ENCODE data around the gene GLYATL1. TPM values are rescaled to one million over a fixed set of nuclear protein-coding genes. Genes with fewer than 3 reads are reported as not detected.

GLYATL1 gene
- total and polyA plus RNA-seq, 10 of the 15 experiments (the other 5 are each of a cell fraction or from before 2014, with no cell fraction given) = not detected

DNA sequence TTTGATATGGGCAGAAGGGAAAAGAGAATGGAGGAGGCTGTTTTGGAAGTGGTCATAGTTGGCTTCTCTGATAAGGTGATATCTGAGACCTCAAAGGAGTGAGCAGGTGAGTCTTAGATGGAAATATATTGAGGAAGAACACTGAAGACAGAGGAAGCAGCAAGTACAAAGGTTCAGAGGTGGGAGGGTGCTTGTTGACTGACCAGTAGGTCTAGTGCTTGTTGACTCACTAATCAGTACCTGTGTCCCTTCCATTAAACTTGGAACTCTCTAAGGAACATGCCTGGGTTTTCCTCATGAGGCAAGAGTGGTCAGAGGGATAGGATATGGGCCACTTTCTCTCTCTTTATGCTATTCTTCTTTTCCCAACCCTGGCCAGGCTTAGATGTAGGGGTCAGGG is 25.6 kb upstream of the GLYATL1 start:
- no peak for FAIRE-seq
- CTCF ChIA-PET = no interaction called here

More for the DNA sequence above, 25.6 kb upstream of the GLYATL1 start:
- intact Hi-C loops (cut with micrococcal nuclease; ENCODE audit: unreplicated experiment) = no loop called here
- TF ChIP-seq LARP7 (IDR thresholded peaks at IDR 0.05) (no peak), CBX5 (IDR thresholded peaks at IDR 0.05; ENCODE audit: low read depth) (no peak), TCF12 (IDR thresholded peaks at IDR 0.05; ENCODE audit: low read depth, low read length) (no peak), IKZF1 (conservative IDR thresholded peaks at IDR 0.05) (no peak), MYB (IDR thresholded peaks at IDR 0.05; ENCODE audit: borderline replicate concordance, low read depth, low read length) (no peak), STAT3 (IDR thresholded peaks at IDR 0.05; ENCODE audit: low read depth, low read length) (no peak), ZNF384 (IDR thresholded peaks at IDR 0.05; ENCODE audit: borderline replicate concordance, low read depth, low read length) (no peak), SP1 (IDR thresholded peaks at IDR 0.05; ENCODE audit: low read depth, low read length) (no peak), FOS (IDR thresholded peaks at IDR 0.05; ENCODE audit: borderline replicate concordance, extremely low read depth, insufficient read length) (no peak), SUZ12 (IDR thresholded peaks at IDR 0.05; ENCODE audit: unreplicated experiment) (no peak), SIX5 (IDR thresholded peaks at IDR 0.05; ENCODE audit: low read depth, low read length, severe bottlenecking) (no peak), SUPT20H (IDR thresholded peaks at IDR 0.05; ENCODE audit: borderline replicate concordance, control insufficient read depth, low read depth, low read length) (no peak), HDAC6 (IDR thresholded peaks at IDR 0.05; ENCODE audit: unreplicated experiment) (no peak), DPF2 (IDR thresholded peaks at IDR 0.05) (no peak), BHLHE40 (IDR thresholded peaks at IDR 0.05; ENCODE audit: borderline replicate concordance in 1 of 2, low read depth in 2 of 2, low read length in 1 of 2) (no peak)
- TF ChIP-seq, protein P1, sequence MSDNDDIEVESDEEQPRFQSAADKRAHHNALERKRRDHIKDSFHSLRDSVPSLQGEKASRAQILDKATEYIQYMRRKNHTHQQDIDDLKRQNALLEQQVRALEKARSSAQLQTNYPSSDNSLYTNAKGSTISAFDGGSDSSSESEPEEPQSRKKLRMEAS (IDR thresholded peaks at IDR 0.05; ENCODE audit: low read depth, low read length) = no peak
- TF ChIP-seq, protein P2, sequence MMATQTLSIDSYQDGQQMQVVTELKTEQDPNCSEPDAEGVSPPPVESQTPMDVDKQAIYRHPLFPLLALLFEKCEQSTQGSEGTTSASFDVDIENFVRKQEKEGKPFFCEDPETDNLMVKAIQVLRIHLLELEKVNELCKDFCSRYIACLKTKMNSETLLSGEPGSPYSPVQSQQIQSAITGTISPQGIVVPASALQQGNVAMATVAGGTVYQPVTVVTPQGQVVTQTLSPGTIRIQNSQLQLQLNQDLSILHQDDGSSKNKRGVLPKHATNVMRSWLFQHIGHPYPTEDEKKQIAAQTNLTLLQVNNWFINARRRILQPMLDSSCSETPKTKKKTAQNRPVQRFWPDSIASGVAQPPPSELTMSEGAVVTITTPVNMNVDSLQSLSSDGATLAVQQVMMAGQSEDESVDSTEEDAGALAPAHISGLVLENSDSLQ (IDR thresholded peaks at IDR 0.05) = no peak
- TF ChIP-seq, protein P3, sequence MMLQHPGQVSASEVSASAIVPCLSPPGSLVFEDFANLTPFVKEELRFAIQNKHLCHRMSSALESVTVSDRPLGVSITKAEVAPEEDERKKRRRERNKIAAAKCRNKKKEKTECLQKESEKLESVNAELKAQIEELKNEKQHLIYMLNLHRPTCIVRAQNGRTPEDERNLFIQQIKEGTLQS (IDR thresholded peaks at IDR 0.05; ENCODE audit: borderline replicate concordance, extremely low read depth, low read depth, low read length) = no peak
- TF ChIP-seq, protein P4, sequence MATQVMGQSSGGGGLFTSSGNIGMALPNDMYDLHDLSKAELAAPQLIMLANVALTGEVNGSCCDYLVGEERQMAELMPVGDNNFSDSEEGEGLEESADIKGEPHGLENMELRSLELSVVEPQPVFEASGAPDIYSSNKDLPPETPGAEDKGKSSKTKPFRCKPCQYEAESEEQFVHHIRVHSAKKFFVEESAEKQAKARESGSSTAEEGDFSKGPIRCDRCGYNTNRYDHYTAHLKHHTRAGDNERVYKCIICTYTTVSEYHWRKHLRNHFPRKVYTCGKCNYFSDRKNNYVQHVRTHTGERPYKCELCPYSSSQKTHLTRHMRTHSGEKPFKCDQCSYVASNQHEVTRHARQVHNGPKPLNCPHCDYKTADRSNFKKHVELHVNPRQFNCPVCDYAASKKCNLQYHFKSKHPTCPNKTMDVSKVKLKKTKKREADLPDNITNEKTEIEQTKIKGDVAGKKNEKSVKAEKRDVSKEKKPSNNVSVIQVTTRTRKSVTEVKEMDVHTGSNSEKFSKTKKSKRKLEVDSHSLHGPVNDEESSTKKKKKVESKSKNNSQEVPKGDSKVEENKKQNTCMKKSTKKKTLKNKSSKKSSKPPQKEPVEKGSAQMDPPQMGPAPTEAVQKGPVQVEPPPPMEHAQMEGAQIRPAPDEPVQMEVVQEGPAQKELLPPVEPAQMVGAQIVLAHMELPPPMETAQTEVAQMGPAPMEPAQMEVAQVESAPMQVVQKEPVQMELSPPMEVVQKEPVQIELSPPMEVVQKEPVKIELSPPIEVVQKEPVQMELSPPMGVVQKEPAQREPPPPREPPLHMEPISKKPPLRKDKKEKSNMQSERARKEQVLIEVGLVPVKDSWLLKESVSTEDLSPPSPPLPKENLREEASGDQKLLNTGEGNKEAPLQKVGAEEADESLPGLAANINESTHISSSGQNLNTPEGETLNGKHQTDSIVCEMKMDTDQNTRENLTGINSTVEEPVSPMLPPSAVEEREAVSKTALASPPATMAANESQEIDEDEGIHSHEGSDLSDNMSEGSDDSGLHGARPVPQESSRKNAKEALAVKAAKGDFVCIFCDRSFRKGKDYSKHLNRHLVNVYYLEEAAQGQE (IDR thresholded peaks at IDR 0.05; ENCODE audit: low read depth, low read length) = no peak
- in situ Hi-C loops (cut with MboI) = no loop called here
- H3K36me3 ChIP-seq (ENCODE audit: control insufficient read depth in 2 of 2, insufficient read depth in 2 of 2, low read length in 1 of 2) = no peaks in the 10 kb centered on the region
- ChIA-PET POLR2A (no interaction called here), SMC1A (ENCODE audit: uncharacterized antibody, unreplicated experiment) (no interaction called here), RAD21 (ENCODE audit: unreplicated experiment) (no interaction called here)
- no peaks in the 10 kb centered on the region for H3K79me2 ChIP-seq (ENCODE audit: control insufficient read depth, insufficient read depth, low read length)
- ATAC-seq (no peak), DNase-seq (ENCODE audit: low read depth, low spot score) (no peak)
- H4K20me1 ChIP-seq (ENCODE audit: control insufficient read depth, insufficient read depth) = no peaks in the 10 kb centered on the region
- peaks cover 4% of the 10 kb centered on the region; the same call in 2 of the 3 replicates for H3K9me3 ChIP-seq (replicated peaks; ENCODE audit: control insufficient read depth, insufficient read depth, low read length)
- H3K4me3 ChIP-seq = no peak overlapping the region
- BruUV-seq (replicated peaks) = no TSS peak
- no peak overlapping the region for H3K9ac ChIP-seq (ENCODE audit: control insufficient read depth, insufficient read depth, low read length)
- no peak overlapping the region for H2AFZ ChIP-seq (ENCODE audit: control insufficient read depth, low read depth, low read length)
- no peak overlapping the region for H3K4me2 ChIP-seq (ENCODE audit: control insufficient read depth, insufficient read depth)
- H3K4me1 ChIP-seq (ENCODE audit: control insufficient read depth, insufficient read depth, low read length) = no peaks in the 10 kb centered on the region
- no peak overlapping the region for H3K27ac ChIP-seq (ENCODE audit: control insufficient read depth, insufficient read depth)
- no peaks in the 10 kb centered on the region for H3K27me3 ChIP-seq (replicated peaks in 1 of 2; ENCODE audit: control insufficient read depth in 2 of 2, insufficient read depth in 2 of 2, low read length in 1 of 2)
